Adrenal gland (tissue), 12 donors: ENCODE measurements around the gene CABP2. TPM values are rescaled to one million over a fixed set of nuclear protein-coding genes. Genes with fewer than 3 reads are reported as not detected.
A peak's percentile ranks its signal among the peaks of the same experiment; 100 is the strongest.

Experiments
- DNase-seq, 7 donors: peaks; one replicate each; pipeline ENCODE4 v3.0.0-alpha.2; 2019 to 2020
- H3K27ac ChIP-seq, 5 donors: fragments of 200-600 bp; sonication (generic) in 4 of 5; 1 replicate in 3 of 5; 2 replicates in 2 of 5; pipeline versions ENCODE4 v1.5.1 to v1.8.0; 2016 to 2020; ENCODE audit warnings: mild to moderate bottlenecking in 1 of 5
- H3K27me3 ChIP-seq: fragments of 200-600 bp; 2 replicates; pipeline ENCODE4 v1.8.0; 2021
- H3K36me3 ChIP-seq, 2 donors: fragments of 200-600 bp; replicated peaks in 1 of 2; 1 replicate in 1 of 2; 2 replicates in 1 of 2; pipeline versions ENCODE4 v1.5.1 to v1.8.0; 2018 to 2022
- H3K4me1 ChIP-seq, 2 donors: fragments of 200-600 bp; replicated peaks in 1 of 2; 1 replicate in 1 of 2; 2 replicates in 1 of 2; pipeline versions ENCODE4 v1.5.1 to v1.8.0; 2018 to 2021
- H3K4me3 ChIP-seq, 4 donors: fragments of 200-600 bp; sonication (generic) in 3 of 4; one replicate each; pipeline ENCODE4 v1.5.1; 2016 to 2018
- H3K9me3 ChIP-seq, 3 donors: fragments of 200-600 bp; sonication (generic) in 1 of 3; replicated peaks in 1 of 3; 1 replicate in 2 of 3; 2 replicates in 1 of 3; pipeline versions ENCODE4 v1.5.1 to v1.8.0; 2016 to 2021
- CTCF ChIP-seq, 6 experiments: fragments of 450-650 bp in 4 of 6; fragments of 200-600 bp in 2 of 6; sonication (generic) in 1 of 6; IDR thresholded peaks; 1 replicate in 5 of 6; 2 replicates in 1 of 6; pipeline versions ENCODE4 v1.5.1 to v1.8.0; 2016 to 2021; ENCODE audit warnings: antibody characterized with exemption in 6 of 6, mild to moderate bottlenecking in 2 of 6, moderate library complexity in 1 of 6
- POLR2A ChIP-seq, 2 donors: fragments of 450-650 bp; IDR thresholded peaks; one replicate each; pipeline ENCODE4 v1.6.1; 2017; ENCODE audit warnings: antibody characterized with exemption in 2 of 2, mild to moderate bottlenecking in 2 of 2, moderate library complexity in 1 of 2
- WGBS, 4 donors: extraction: QIAGEN DNeasy Blood & Tissue Kit in 2 of 4; methylation state at CpG; one replicate each; pipeline versions ENCODE4 v1.1.5 to v1.1.7; 2013 to 2017; 5-methylcytosine and 5-hydroxymethylcytosine counted together
- intact Hi-C, 2 donors: fragments of 100-400 bp; cut with DNase I; formaldehyde crosslinking; loops; one replicate each; pipeline versions ENCODE4 v1.14.1 to v1.15.0; 2022 to 2023
- polyA plus RNA-seq, 3 donors: library from polyadenylated mRNA; stranded (reverse); fragments of 200-250 nt in 2 of 3; fragments of 350-450 nt in 1 of 3; fragmentation: Illumina TruSeq in 1 of 3; extraction: RNeasy Lipid Tissue Mini Kit (QIAGEN cat#74804) in 1 of 3; gene quantifications; one replicate each; pipeline ENCODE4 v1.2.3, GENCODE V29; 2013 to 2014
- total RNA-seq, 9 donors: library from RNA; depleted of rRNA in 4 of 9; stranded (reverse); fragments of >200 nt in 4 of 9; fragments of 120-200 nt in 1 of 9; fragmentation: NEBNext Ultra II Directional in 1 of 9; extraction: Animal tissue kit (Norgen Biotek cat#: 25700) in 1 of 9; gene quantifications; one replicate each; pipeline versions ENCODE4 v1.1.0 to v1.2.4, GENCODE V29; 2013 to 2023
- donor health status: healthy with polysubstance abuse.
- donor health status: Bipolar disorder and iron deficiency.
- donor health status: DM: yes; HTN: yes; CAD: no.
- donor health status: DM: no; HTN: no; CAD: no.
- donor health status: DM: no; HTN: no; CAD: no.
- donor health status: DM: yes; HTN: yes; CAD: no.

Gene CABP2
- total and polyA plus RNA-seq, 12 donors = not detected

GRCh38 chr11:67504005-67504949 lies 19.0 kb downstream of the CABP2 start:
- peak in 4 of 7 donors; percentile 61 to 74 (median 70) for DNase-seq
- no peaks in the 10 kb centered on the region for H3K27me3 ChIP-seq
- peaks cover 27 to 43% of the 10 kb centered on the region in 2 donors for H3K4me1 ChIP-seq
- intact Hi-C loops = loop anchor here in 1 of 2 donors (5.0 kb wide), 1 partner anchor 107 kb away; no protein-coding TSS in a partner anchor
- 3 to 14% (median 4%) methylated on average over 17 to 101 of the region's 101 CpGs for WGBS, 4 donors
- H3K27ac ChIP-seq = peak overlapping the region; percentile 89 to 99 (median 98)
- H3K4me3 ChIP-seq = peak overlapping the region in 3 of 4 donors; percentile 13 to 83 (median 44)
- no peaks in the 10 kb centered on the region for H3K36me3 ChIP-seq
- no peaks in the 10 kb centered on the region for H3K9me3 ChIP-seq
- TF ChIP-seq POLR2A (IDR thresholded peaks at IDR 0.05) (no peak), CTCF (IDR thresholded peaks at IDR 0.05) (no peak)

- WGBS, 4 donors = 72 to 81% (median 79%) methylated on average over 11 to 19 of the region's 19 CpGs
- DNase-seq = peak in 1 of 7 donors; percentile 16
- intact Hi-C loops = loop anchor here in 1 of 2 donors (5.0 kb wide), 1 partner anchor 106 kb away; no protein-coding TSS in a partner anchor
- Histone ChIP-seq H3K36me3 (peaks cover 0 to 4% of the 10 kb centered on the region in 2 donors), H3K9me3 (no peaks in the 10 kb centered on the region), H3K4me1 (peaks cover 27 to 38% of the 10 kb centered on the region in 2 donors), H3K27ac (no peak overlapping the region), H3K4me3 (peak overlapping the region in 1 of 4 donors; percentile 83), H3K27me3 (no peaks in the 10 kb centered on the region)
- TF ChIP-seq POLR2A (IDR thresholded peaks at IDR 0.05) = no peak
- no peak for TF ChIP-seq CTCF (IDR thresholded peaks at IDR 0.05)
Observed at GRCh38 chr11:67503119-67504004, 19.9 kb downstream of the CABP2 start.

GRCh38 chr11:67502328-67502979 lies 20.8 kb downstream of the CABP2 start:
- peaks cover 0 to 9% of the 10 kb centered on the region in 2 donors for H3K36me3 ChIP-seq
- no peaks in the 10 kb centered on the region for H3K27me3 ChIP-seq
- DNase-seq = peak in 1 of 7 donors; percentile 6
- no peak overlapping the region for H3K27ac ChIP-seq
- 94 to 98% (median 95%) methylated on average over 12 to 18 of the region's 18 CpGs for WGBS, 4 donors
- TF ChIP-seq POLR2A (IDR thresholded peaks at IDR 0.05) (no peak), CTCF (IDR thresholded peaks at IDR 0.05) (no peak)
- H3K9me3 ChIP-seq = no peaks in the 10 kb centered on the region
- H3K4me3 ChIP-seq = no peak overlapping the region
- intact Hi-C loops = loop anchor here in 1 of 2 donors (5.0 kb wide), 1 partner anchor 105 kb away; no protein-coding TSS in a partner anchor
- H3K4me1 ChIP-seq = peaks cover 22 to 36% of the 10 kb centered on the region in 2 donors
